Spleen (tissue), 11 donors: ENCODE measurements around the gene SSBP3. TPM values are rescaled to one million over a fixed set of nuclear protein-coding genes. Genes with fewer than 3 reads are reported as not detected.

ENCODE experiments used
- DNase-seq: peaks from one replicate; pipeline ENCODE4 v3.0.0-alpha.2; 2020
- H3K27ac ChIP-seq, 8 donors: fragments of 200-600 bp; sonication (generic) in 7 of 8; 1 replicate in 4 of 8; 2 replicates in 4 of 8; pipeline versions ENCODE4 v1.5.0 to v1.8.0; 2016 to 2021; ENCODE audit warnings: inconsistent platforms in 4 of 8, mild to moderate bottlenecking in 4 of 8, moderate library complexity in 1 of 8
- H3K27me3 ChIP-seq, 7 donors: fragments of 200-600 bp; sonication (generic) in 6 of 7; replicated peaks in 1 of 7; 1 replicate in 4 of 7; 2 replicates in 3 of 7; pipeline versions ENCODE4 v1.5.0 to v1.8.0; 2016 to 2021; ENCODE audit warnings: inconsistent platforms in 3 of 7, mild to moderate bottlenecking in 1 of 7
- H3K36me3 ChIP-seq, 6 donors: fragments of 200-600 bp; sonication (generic) in 5 of 6; 1 replicate in 4 of 6; 2 replicates in 2 of 6; pipeline versions ENCODE4 v1.5.0 to v1.8.0; 2016 to 2021; ENCODE audit warnings: inconsistent platforms in 2 of 6
- H3K4me1 ChIP-seq, 6 donors: fragments of 200-600 bp; sonication (generic) in 5 of 6; 1 replicate in 3 of 6; 2 replicates in 3 of 6; pipeline versions ENCODE4 v1.5.0 to v1.8.0; 2016 to 2021; ENCODE audit warnings: inconsistent platforms in 3 of 6
- H3K4me3 ChIP-seq, 8 donors: fragments of 200-600 bp; sonication (generic) in 7 of 8; 1 replicate in 4 of 8; 2 replicates in 4 of 8; pipeline versions ENCODE4 v1.5.0 to v1.8.0; 2016 to 2021; ENCODE audit warnings: inconsistent platforms in 4 of 8, mild to moderate bottlenecking in 4 of 8, moderate library complexity in 2 of 8
- H3K9me3 ChIP-seq, 8 donors: fragments of 200-600 bp; sonication (generic) in 7 of 8; 1 replicate in 4 of 8; 2 replicates in 4 of 8; pipeline versions ENCODE4 v1.5.0 to v1.8.0; 2016 to 2021; ENCODE audit warnings: inconsistent platforms in 4 of 8
- POLR2A ChIP-seq, 3 donors: fragments of 450-650 bp; IDR thresholded peaks; one replicate each; pipeline ENCODE4 v1.5.1; 2017; ENCODE audit warnings: antibody characterized with exemption in 3 of 3, mild to moderate bottlenecking in 1 of 3
- POLR2AphosphoS5 ChIP-seq, 3 donors: sonication (generic); formaldehyde crosslinking; IDR thresholded peaks; one replicate each; pipeline ENCODE4 v1.5.1; 2017; ENCODE audit warnings: antibody characterized with exemption in 3 of 3
- WGBS, 5 donors: extraction: QIAGEN DNeasy Blood & Tissue Kit in 3 of 5; methylation state at CpG; one replicate each; pipeline versions ENCODE4 v1.1.5 to v1.1.7; 2013 to 2018; 5-methylcytosine and 5-hydroxymethylcytosine counted together
- intact Hi-C: fragments of 100-400 bp; cut with DNase I; formaldehyde crosslinking; loops from one replicate; pipeline ENCODE4 v1.15.0; 2023; ENCODE audit warnings: low total_unique reads
- polyA plus RNA-seq, 3 donors: library from polyadenylated mRNA; stranded (reverse); fragments of 200-250 nt; gene quantifications; one replicate each; pipeline ENCODE4 v1.2.1, GENCODE V29; 2013
- total RNA-seq, 7 donors: library from RNA; depleted of rRNA in 3 of 7; stranded (reverse); fragments of >200 nt in 3 of 7; fragmentation: NEBNext Ultra II Directional in 4 of 7; extraction: Animal tissue kit (Norgen Biotek cat#: 25700) in 4 of 7; gene quantifications; one replicate each; pipeline versions ENCODE4 v1.1.0 to v1.2.1, GENCODE V29; 2016 to 2021
- TF ChIP-seq, protein P1 (sequence below), 11 experiments: fragments of 200-600 bp in 7 of 11; fragments of 450-650 bp in 4 of 11; sonication (generic) in 4 of 11; IDR thresholded peaks in 8 of 11; conservative IDR thresholded peaks in 3 of 11; 1 replicate in 7 of 11; 2 replicates in 4 of 11; pipeline versions ENCODE4 v1.4.0 to v1.8.0; 2016 to 2021; ENCODE audit warnings: antibody characterized with exemption in 11 of 11, inconsistent platforms in 4 of 11, mild to moderate bottlenecking in 1 of 11
- donor health status: healthy with polysubstance abuse.
- donor health status: DM: no; HTN: no; CAD: no; lungs with moderate emphysema.
- donor health status: DM: no; HTN: no; CAD: no.
- donor health status: Bipolar disorder and iron deficiency.
- donor health status: healthy.
- donor health status: DM: no; HTN: no; CAD: no.
- donor health status: DM: yes; HTN: yes; CAD: no.

Gene SSBP3
- total and polyA plus RNA-seq, 10 donors = 14.4 to 73.5 (median 26.3) TPM

DNA sequence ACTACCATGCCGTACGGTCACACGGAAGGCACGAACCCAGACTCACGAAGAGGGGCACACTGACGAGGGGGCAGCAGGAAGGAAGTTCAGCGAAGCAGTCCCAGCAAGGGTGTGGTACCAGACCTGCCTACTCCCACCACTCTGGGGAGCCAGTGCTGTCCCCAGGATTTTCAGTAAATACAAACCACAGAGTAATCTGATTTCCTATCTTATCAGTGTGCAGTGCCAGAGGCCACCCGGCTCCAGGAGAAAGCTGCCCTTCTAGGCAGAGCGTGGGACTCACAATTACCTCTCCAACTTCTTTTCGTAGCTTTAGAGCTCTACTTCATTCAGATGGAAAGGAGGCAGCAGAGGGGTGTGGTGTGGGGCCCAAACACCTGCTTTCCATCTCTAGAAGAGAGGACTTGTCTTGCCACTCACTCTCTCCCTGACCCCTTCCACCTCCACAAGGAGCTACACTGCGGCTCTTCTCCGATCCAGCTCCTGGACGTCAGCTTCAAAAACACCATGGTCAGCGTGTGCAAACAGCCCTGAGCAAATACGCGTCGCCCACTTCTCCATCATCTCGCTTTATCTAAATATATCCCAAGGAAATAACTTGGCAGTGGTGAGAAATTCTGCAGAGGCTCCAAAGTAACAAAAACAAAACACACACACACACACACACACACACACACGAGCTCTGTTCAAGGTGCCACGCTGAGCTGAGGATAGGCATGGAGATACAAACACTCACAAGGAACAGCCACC is 107.7 kb downstream of the SSBP3 start:
- Histone ChIP-seq H3K4me3 (no peak overlapping the region), H3K9me3 (no peaks in the 10 kb centered on the region), H3K36me3 (no peaks in the 10 kb centered on the region), H3K4me1 (peaks cover 4 to 41% (median 24%) of the 10 kb centered on the region in 6 donors), H3K27me3 (no peaks in the 10 kb centered on the region), H3K27ac (peak overlapping the region in 4 of 8 donors; percentile 6 to 57 (median 22))
- TF ChIP-seq, protein P1, sequence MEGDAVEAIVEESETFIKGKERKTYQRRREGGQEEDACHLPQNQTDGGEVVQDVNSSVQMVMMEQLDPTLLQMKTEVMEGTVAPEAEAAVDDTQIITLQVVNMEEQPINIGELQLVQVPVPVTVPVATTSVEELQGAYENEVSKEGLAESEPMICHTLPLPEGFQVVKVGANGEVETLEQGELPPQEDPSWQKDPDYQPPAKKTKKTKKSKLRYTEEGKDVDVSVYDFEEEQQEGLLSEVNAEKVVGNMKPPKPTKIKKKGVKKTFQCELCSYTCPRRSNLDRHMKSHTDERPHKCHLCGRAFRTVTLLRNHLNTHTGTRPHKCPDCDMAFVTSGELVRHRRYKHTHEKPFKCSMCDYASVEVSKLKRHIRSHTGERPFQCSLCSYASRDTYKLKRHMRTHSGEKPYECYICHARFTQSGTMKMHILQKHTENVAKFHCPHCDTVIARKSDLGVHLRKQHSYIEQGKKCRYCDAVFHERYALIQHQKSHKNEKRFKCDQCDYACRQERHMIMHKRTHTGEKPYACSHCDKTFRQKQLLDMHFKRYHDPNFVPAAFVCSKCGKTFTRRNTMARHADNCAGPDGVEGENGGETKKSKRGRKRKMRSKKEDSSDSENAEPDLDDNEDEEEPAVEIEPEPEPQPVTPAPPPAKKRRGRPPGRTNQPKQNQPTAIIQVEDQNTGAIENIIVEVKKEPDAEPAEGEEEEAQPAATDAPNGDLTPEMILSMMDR (IDR thresholded peaks at IDR 0.05 in 8 of 11, conservative IDR thresholded peaks at IDR 0.05 in 3 of 11) = no peak
- TF ChIP-seq POLR2AphosphoS5 (IDR thresholded peaks at IDR 0.05) (no peak), POLR2A (IDR thresholded peaks at IDR 0.05) (no peak)
- intact Hi-C loops = no loop called here
- DNase-seq = no peak
- 43 to 56% (median 50%) methylated on average over 13 to 20 of the region's 20 CpGs for WGBS, 5 donors

DNA sequence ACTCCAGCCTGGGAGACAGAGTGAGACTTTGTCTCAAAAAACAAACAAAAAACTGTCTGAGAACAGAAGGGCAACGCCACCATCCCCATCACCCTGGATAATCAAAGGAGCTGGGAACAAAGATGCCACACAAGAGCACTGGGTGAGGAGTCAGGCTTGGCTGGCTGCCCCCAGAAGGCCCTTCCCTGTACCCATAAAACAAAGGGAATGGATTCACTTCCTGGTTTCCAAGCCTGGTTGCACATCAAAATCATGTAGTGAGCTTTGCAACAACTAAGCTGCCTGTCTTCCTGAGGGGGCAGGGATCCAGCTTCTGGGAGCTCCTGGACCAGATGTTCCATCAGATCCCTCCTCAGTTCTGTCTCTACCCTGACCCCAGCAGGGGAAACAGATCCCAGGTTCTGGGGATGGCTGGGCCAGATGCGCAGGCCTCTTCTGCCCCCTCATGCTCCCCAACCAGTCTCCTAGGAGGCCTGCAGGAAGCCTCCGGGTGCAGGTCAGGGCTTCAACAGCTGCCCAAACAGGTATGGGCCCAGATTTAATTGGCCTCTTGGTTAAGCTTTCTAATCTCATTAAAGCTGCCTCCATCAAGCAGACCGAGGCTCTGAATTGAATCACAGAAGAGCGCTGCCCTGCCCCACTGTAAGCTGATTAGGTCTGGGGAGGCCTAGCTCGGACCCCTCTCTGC is 108.5 kb downstream of the SSBP3 start:
- no peak for DNase-seq
- TF ChIP-seq POLR2AphosphoS5 (IDR thresholded peaks at IDR 0.05) = no peak
- TF ChIP-seq, protein P1 (IDR thresholded peaks at IDR 0.05 in 8 of 11, conservative IDR thresholded peaks at IDR 0.05 in 3 of 11) = no peak
- no peak for TF ChIP-seq POLR2A (IDR thresholded peaks at IDR 0.05)
- 69 to 97% (median 81%) methylated on average over 3 to 6 of the region's 6 CpGs for WGBS, 5 donors
- Histone ChIP-seq H3K9me3 (no peaks in the 10 kb centered on the region), H3K36me3 (no peaks in the 10 kb centered on the region), H3K4me1 (peaks cover 4 to 39% (median 22%) of the 10 kb centered on the region in 6 donors), H3K4me3 (no peak overlapping the region), H3K27me3 (no peaks in the 10 kb centered on the region), H3K27ac (peak overlapping the region in 5 of 8 donors; percentile 6 to 57 (median 17))
- intact Hi-C loops = no loop called here

DNA sequence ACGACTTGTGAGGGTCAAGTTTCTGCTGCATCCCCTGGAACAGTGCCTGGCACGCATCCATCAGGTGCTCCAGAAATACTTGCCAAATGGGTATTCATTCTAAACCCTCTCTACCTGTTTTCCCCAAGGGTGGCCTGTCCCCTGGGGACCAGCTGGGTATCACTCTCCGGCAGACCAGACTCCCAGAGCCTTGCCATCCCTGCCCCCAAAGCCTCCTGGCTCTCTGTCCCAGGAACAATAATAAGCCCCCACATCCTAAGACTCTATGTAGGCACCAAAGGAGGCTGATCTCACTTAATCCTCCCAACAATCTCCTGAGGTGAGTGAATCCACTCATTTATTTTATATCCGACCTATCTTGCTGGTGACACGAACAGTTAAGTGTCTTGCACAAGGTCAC is 109.5 kb downstream of the SSBP3 start:
- Histone ChIP-seq H3K9me3 (no peaks in the 10 kb centered on the region), H3K4me3 (no peak overlapping the region), H3K27me3 (no peaks in the 10 kb centered on the region), H3K36me3 (no peaks in the 10 kb centered on the region), H3K4me1 (peaks cover 4 to 43% (median 22%) of the 10 kb centered on the region in 6 donors), H3K27ac (no peak overlapping the region)
- intact Hi-C loops = no loop called here
- no peak for DNase-seq
- TF ChIP-seq POLR2AphosphoS5 (IDR thresholded peaks at IDR 0.05) (no peak), POLR2A (IDR thresholded peaks at IDR 0.05) (no peak)
- TF ChIP-seq, protein P1 (IDR thresholded peaks at IDR 0.05 in 8 of 11, conservative IDR thresholded peaks at IDR 0.05 in 3 of 11) = no peak
- WGBS, 5 donors = 86 to 88% (median 87%) methylated on average over 5 of the region's 5 CpGs

DNA sequence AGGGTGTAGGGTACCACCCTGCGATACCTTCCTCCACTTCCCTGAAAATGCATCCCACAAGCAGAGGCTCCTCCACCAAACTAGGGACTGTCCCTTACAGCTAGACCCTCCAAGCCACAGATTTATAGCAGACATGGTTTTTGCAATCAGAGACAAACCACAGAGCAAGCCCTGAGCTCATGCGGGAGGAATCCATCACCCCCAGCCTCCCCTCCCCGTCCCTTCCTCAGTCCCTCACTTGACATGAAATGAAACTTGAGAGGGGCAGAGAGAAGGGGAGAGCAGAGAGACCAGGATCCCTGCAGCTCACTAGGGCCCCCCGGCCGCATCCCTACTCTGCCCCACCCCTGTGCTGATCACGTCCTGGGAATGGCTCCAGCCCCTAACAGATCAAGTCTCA is 111.3 kb downstream of the SSBP3 start:
- Histone ChIP-seq H3K27ac (no peak overlapping the region), H3K27me3 (no peaks in the 10 kb centered on the region), H3K4me1 (peaks cover 12 to 61% (median 34%) of the 10 kb centered on the region in 6 donors), H3K36me3 (no peaks in the 10 kb centered on the region), H3K9me3 (no peaks in the 10 kb centered on the region), H3K4me3 (no peak overlapping the region)
- intact Hi-C loops = no loop called here
- TF ChIP-seq, protein P1 (IDR thresholded peaks at IDR 0.05 in 8 of 11, conservative IDR thresholded peaks at IDR 0.05 in 3 of 11) = no peak
- TF ChIP-seq POLR2AphosphoS5 (IDR thresholded peaks at IDR 0.05) = no peak
- TF ChIP-seq POLR2A (IDR thresholded peaks at IDR 0.05) = no peak
- DNase-seq = no peak
- WGBS, 5 donors = 80 to 88% (median 84%) methylated on average over 6 of the region's 6 CpGs
